GM20000 (cell line): ENCODE data around the gene SSR2.

Experiments used
- DNase-seq: peaks from one replicate; pipeline ENCODE4 v3.0.0; 2012; ENCODE audit warnings: low spot score
- TF ChIP-seq, protein P1 (sequence below): IDR thresholded peaks from 2 replicates; pipeline ENCODE4 v1.5.1; 2012; ENCODE audit warnings: mild to moderate bottlenecking, control low read depth; ENCODE audit errors: extremely low read depth, missing control alignments

SSR2 gene

DNA sequence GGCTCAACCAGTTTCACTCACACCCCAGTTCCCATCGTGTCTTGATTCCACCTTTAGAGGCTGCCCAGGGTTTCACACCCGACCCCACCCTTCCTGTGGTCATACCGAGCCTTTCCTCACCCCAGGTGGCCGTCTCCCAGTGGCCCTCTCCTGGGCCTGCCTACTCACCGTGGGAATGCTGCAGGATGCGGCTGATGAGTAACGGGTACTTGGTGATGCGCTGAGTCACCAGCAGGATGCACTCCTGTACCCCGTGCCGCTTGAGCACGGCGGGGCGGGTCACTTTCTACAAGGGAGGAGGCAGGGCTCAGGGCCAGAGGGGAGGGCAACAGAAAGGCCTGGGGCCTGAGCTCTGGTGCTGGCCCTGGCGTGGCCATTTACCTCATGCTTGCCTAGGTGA lies 58.8 kb downstream of the SSR2 start:
- TF ChIP-seq, protein P1, sequence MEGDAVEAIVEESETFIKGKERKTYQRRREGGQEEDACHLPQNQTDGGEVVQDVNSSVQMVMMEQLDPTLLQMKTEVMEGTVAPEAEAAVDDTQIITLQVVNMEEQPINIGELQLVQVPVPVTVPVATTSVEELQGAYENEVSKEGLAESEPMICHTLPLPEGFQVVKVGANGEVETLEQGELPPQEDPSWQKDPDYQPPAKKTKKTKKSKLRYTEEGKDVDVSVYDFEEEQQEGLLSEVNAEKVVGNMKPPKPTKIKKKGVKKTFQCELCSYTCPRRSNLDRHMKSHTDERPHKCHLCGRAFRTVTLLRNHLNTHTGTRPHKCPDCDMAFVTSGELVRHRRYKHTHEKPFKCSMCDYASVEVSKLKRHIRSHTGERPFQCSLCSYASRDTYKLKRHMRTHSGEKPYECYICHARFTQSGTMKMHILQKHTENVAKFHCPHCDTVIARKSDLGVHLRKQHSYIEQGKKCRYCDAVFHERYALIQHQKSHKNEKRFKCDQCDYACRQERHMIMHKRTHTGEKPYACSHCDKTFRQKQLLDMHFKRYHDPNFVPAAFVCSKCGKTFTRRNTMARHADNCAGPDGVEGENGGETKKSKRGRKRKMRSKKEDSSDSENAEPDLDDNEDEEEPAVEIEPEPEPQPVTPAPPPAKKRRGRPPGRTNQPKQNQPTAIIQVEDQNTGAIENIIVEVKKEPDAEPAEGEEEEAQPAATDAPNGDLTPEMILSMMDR: no peak
- DNase-seq: no peak

DNA sequence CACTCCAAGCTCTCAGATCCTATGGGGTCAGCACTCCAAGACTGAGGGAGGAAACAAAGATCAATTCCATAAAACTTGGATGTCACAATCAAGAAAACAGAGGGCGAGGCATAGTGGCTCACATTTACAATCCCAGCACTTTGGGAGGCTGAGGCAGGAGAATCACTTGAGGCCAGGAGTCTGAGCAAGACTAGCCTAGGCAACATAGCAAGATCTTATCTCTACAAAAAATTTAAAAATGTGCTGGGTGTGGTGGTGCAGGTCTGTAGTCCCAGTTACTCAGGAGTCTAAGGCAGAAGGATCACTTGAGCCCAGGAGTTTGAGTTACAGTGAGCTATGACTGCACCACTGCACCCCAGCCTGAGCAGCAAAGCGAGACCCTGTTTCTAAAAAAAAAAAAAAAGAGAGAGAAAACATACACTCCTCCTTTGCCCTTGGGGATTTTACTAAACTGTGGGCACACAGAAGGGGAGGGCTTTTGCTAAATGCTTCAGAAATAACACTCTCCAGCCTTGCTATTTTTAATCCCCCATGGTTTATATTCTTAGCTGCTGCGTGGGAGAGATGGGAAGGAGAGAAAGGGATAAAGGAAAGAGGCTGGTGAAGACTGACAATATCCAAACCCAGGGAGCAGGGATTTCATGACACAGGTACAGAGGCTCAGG lies 60.5 kb downstream of the SSR2 start:
- TF ChIP-seq, protein P1: no peak
- no peak for DNase-seq
